Activated naive CD8-positive, alpha-beta T cell treated with anti-CD3 and anti-CD28 coated beads, Interleukin-2, amount 50 U/mL, for 24 hours (primary cell): ENCODE measurements around the gene DENND1B.

Experiments
- ATAC-seq: fragments of 150-1000 bp; cut with Tn5 transposase; one replicate; pipeline ENCODE4 v1.10.0; 2021
- DNase-seq: peaks from one replicate; pipeline ENCODE4 v3.0.0; 2021
- H3K27ac Mint-ChIP-seq: one replicate; pipeline ENCODE4 v1.8.0; 2021; ENCODE audit warnings: mild to moderate bottlenecking, mixed read lengths
- H3K27me3 Mint-ChIP-seq: one replicate; pipeline ENCODE4 v1.8.0; 2021; ENCODE audit warnings: mixed read lengths
- H3K36me3 Mint-ChIP-seq: one replicate; pipeline ENCODE4 v1.8.0; 2021; ENCODE audit warnings: low read depth, mixed read lengths
- H3K4me1 Mint-ChIP-seq: one replicate; pipeline ENCODE4 v1.8.0; 2021; ENCODE audit warnings: mixed read lengths
- H3K4me3 Mint-ChIP-seq: one replicate; pipeline ENCODE4 v1.8.0; 2021; ENCODE audit warnings: mild to moderate bottlenecking, moderate library complexity, mixed read lengths
- H3K9me3 Mint-ChIP-seq: one replicate; pipeline ENCODE4 v1.8.0; 2021; ENCODE audit warnings: mixed read lengths

The DENND1B gene

GRCh38 chr1:197465528-197466327, 309.6 kb downstream of the DENND1B start:
- Mint-ChIP-seq H3K27me3 (no peaks in the 10 kb centered on the region), H3K4me1 (no peaks in the 10 kb centered on the region), H3K36me3 (no peaks in the 10 kb centered on the region), H3K4me3 (no peak overlapping the region), H3K27ac (no peak overlapping the region), H3K9me3 (no peaks in the 10 kb centered on the region)
- ATAC-seq (no peak), DNase-seq (no peak)

- Mint-ChIP-seq H3K36me3 (no peaks in the 10 kb centered on the region), H3K27me3 (no peaks in the 10 kb centered on the region), H3K4me3 (no peak overlapping the region), H3K4me1 (no peaks in the 10 kb centered on the region), H3K27ac (no peak overlapping the region), H3K9me3 (no peaks in the 10 kb centered on the region)
- ATAC-seq (no peak), DNase-seq (no peak)
These were observed 311.2 kb downstream of the DENND1B start for GRCh38 chr1:197464044-197464443.

- H3K9me3 Mint-ChIP-seq, result no peaks in the 10 kb centered on the region
- no peaks in the 10 kb centered on the region for H3K36me3 Mint-ChIP-seq
- no peak overlapping the region for H3K4me3 Mint-ChIP-seq
- H3K4me1 Mint-ChIP-seq, result no peaks in the 10 kb centered on the region
- H3K27ac Mint-ChIP-seq, result no peak overlapping the region
- H3K27me3 Mint-ChIP-seq, result no peaks in the 10 kb centered on the region
- ATAC-seq, result no peak
- no peak for DNase-seq
These were observed 312.1 kb downstream of the DENND1B start for GRCh38 chr1:197463142-197463541.

- H3K27ac Mint-ChIP-seq, result no peak overlapping the region
- no peaks in the 10 kb centered on the region for H3K4me1 Mint-ChIP-seq
- DNase-seq, result no peak
These were observed 312.7 kb downstream of the DENND1B start for GRCh38 chr1:197462539-197462938.

More at GRCh38 chr1:197462539-197462938, 312.7 kb downstream of the DENND1B start:
- Mint-ChIP-seq H3K9me3 (no peaks in the 10 kb centered on the region), H3K4me3 (no peak overlapping the region), H3K36me3 (no peaks in the 10 kb centered on the region), H3K27me3 (no peaks in the 10 kb centered on the region)
- no peak for ATAC-seq
